ENCODE results near the gene TRIM13. TPM values are rescaled to one million over a fixed set of nuclear protein-coding genes. Genes with fewer than 3 reads are reported as not detected.

The TRIM13 gene
- total RNA-seq, 3 donors from 2014 or later (not counting 1 experiment from before 2014, with no cell fraction given), result 18.9 to 22.1 (median 20.6) TPM

- ATAC-seq, result no peak
- Histone ChIP-seq H3K4me1 (ENCODE audit: control insufficient read depth, insufficient read depth, low read length) (peaks cover 6% of the 10 kb centered on the region), H3K27ac (ENCODE audit: low read length) (no peak overlapping the region), H3K36me3 (ENCODE audit: control insufficient read depth, insufficient read depth, low read length) (peaks cover 1% of the 10 kb centered on the region), H3K4me3 (ENCODE audit: low read length) (no peak overlapping the region), H3K9me3 (ENCODE audit: control insufficient read depth, insufficient read depth, low read length) (no peaks in the 10 kb centered on the region), H3K27me3 (ENCODE audit: control insufficient read depth, insufficient read depth, low read length) (no peaks in the 10 kb centered on the region)
- Mint-ChIP-seq H3K4me1 (peaks cover 8 to 16% of the 10 kb centered on the region in 2 donors), H3K4me3 (no peak overlapping the region), H3K27me3 (ENCODE audit: low read depth in 2 of 2) (no peaks in the 10 kb centered on the region), H3K36me3 (no peaks in the 10 kb centered on the region), H3K9me3 (no peaks in the 10 kb centered on the region), H3K27ac (no peak overlapping the region)
- intact Hi-C loops (cut with micrococcal nuclease), result no loop called here
- TF ChIP-seq CTCF (IDR thresholded peaks at IDR 0.05), result no peak
- no peak for DNase-seq
These were observed 3.7 kb upstream of the TRIM13 start for GRCh38 chr13:49993111-49993510.

DNA sequence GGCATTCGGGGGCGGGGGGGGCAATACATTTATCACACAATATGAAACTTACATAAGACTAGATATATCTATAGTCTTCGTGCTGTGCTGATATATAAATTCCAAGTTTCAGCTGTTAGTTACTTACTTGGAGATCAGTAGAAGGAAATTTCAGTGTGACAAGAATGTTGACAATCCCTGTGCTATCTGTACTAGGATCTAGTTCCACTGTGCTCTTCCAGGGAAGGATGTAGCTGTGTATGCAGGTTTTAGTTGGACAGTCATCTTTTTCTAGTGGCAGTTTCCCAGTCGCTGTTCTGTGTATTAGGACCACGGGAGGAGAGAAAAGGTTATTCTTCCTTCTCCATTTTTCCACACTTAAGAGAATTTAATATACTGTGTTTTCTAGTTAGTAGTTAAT is 3.2 kb upstream of the TRIM13 start:
- no peak for DNase-seq
- Mint-ChIP-seq H3K27me3 (ENCODE audit: low read depth in 2 of 2) (no peaks in the 10 kb centered on the region), H3K9me3 (no peaks in the 10 kb centered on the region), H3K36me3 (no peaks in the 10 kb centered on the region), H3K4me1 (peaks cover 12 to 22% of the 10 kb centered on the region in 2 donors), H3K27ac (no peak overlapping the region), H3K4me3 (no peak overlapping the region)
- Histone ChIP-seq H3K4me1 (ENCODE audit: control insufficient read depth, insufficient read depth, low read length) (peaks cover 9% of the 10 kb centered on the region), H3K27me3 (ENCODE audit: control insufficient read depth, insufficient read depth, low read length) (no peaks in the 10 kb centered on the region), H3K27ac (ENCODE audit: low read length) (no peak overlapping the region), H3K36me3 (ENCODE audit: control insufficient read depth, insufficient read depth, low read length) (peaks cover 5% of the 10 kb centered on the region), H3K4me3 (ENCODE audit: low read length) (no peak overlapping the region), H3K9me3 (ENCODE audit: control insufficient read depth, insufficient read depth, low read length) (no peaks in the 10 kb centered on the region)
- no peak for ATAC-seq
- TF ChIP-seq CTCF (IDR thresholded peaks at IDR 0.05), result no peak
- intact Hi-C loops (cut with micrococcal nuclease), result no loop called here
- no CpG with 5 or more reads among the region's 5 CpGs for WGBS (ENCODE audit: insufficient coverage)

DNA sequence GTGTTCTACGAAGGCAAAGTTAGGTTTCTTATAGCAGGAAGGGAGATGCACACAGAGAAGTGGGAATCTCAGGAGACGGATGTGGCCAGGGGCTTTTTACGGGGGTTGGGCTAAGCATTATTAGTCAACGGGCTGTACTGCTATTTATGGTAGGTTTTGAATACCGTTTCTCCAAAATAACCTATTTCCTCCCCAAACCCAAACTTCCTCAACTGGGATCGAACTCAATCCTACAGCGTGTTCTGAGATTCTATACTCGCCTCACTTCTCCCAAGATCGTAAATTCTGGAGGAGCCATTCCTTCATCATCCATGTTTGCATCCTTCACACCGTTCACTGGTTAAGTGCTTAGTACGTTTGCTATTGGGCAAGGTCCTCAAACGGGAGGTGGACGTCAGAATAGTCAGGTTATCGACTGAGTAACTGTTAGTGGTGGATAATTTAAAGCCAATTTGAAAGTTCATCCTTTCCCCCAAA is 1.2 kb upstream of the TRIM13 start:
- WGBS (ENCODE audit: insufficient coverage), result 37% methylated on average over 9 of the region's 14 CpGs

More for the DNA sequence above, 1.2 kb upstream of the TRIM13 start:
- peak in 1 of 2 donors; percentile 33 for DNase-seq
- no peaks in the 10 kb centered on the region for H3K9me3 ChIP-seq (ENCODE audit: control insufficient read depth, insufficient read depth, low read length)
- peaks cover 23% of the 10 kb centered on the region for H3K36me3 ChIP-seq (ENCODE audit: control insufficient read depth, insufficient read depth, low read length)
- TF ChIP-seq CTCF (IDR thresholded peaks at IDR 0.05), result no peak
- Mint-ChIP-seq H3K9me3 (no peaks in the 10 kb centered on the region), H3K36me3 (no peaks in the 10 kb centered on the region), H3K27ac (peak overlapping the region; percentile 65 to 90), H3K4me3 (peak overlapping the region; percentile 78), H3K27me3 (ENCODE audit: low read depth in 2 of 2) (no peaks in the 10 kb centered on the region), H3K4me1 (peaks cover 18 to 30% of the 10 kb centered on the region in 2 donors)
- H3K27ac ChIP-seq (ENCODE audit: low read length), result peak overlapping the region; percentile 45
- H3K4me3 ChIP-seq (ENCODE audit: low read length), result peak overlapping the region; percentile 64
- ATAC-seq, result no peak
- intact Hi-C loops (cut with micrococcal nuclease), result loop anchor here (5.0 kb wide), 5 partner anchors 58 to 917 kb away; partner anchors contain the start of gene SPRYD7
- H3K4me1 ChIP-seq (ENCODE audit: control insufficient read depth, insufficient read depth, low read length), result peaks cover 17% of the 10 kb centered on the region
- no peaks in the 10 kb centered on the region for H3K27me3 ChIP-seq (ENCODE audit: control insufficient read depth, insufficient read depth, low read length)
